ENCODE results near the gene LPP.

DNA sequence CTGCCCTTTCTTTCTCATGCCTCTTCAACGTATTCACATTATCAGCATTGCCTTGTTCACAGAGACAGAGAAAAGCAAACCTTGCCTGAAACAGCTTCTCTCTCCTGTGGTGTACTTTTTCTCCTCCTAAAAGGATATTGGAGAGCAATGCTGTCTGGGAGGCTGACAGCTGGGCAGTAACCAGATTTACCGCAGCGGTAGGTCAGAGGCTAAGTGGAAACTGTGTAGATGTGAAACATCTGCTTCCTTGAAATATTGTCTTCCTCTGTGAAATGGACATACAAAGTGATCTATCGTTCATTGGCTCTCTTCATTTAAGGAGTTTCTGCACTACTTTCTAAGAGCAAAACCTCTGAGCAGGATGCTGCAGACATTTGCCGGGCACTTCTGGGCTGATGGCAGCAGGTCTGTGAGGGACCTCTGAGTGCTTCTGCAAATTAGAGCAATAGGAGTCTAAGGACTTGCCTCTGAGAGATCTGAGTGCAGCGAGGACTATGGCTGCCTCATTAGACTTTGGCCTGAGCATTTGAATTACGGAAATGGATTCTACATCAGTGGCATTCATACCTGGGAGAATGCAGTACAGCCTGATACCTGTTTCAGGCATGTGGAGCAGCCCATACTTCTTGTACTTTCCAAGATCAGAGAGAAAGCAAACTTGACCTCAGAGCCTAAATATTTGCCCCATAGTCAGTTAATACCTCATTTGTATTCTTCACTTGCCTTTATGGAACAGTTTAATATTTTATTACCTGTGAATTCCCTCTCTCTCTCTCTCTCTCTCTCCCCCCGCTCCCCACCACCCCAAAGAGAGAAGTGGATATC is 757.3 kb downstream of the LPP start:
- no peak for TF ChIP-seq HNRNPLL (IDR thresholded peaks at IDR 0.05; ENCODE audit: low read depth, low read length, poor library complexity, severe bottlenecking)
- no peak for TF ChIP-seq ZNF174 (CRISPR knock-in tag; IDR thresholded peaks at IDR 0.05)
- no peak for TF ChIP-seq LEF1 (IDR thresholded peaks at IDR 0.05)
- TF ChIP-seq MYNN (IDR thresholded peaks at IDR 0.05): no peak
- no peak for TF ChIP-seq MYNN (CRISPR knock-in tag; IDR thresholded peaks at IDR 0.05)

Measured in K562 (cell line).